NB4 (cell line): ENCODE results near the gene SH3PXD2A.

Experiments
- CTCF ChIP-seq: IDR thresholded peaks from one replicate; pipeline ENCODE4 v1.5.1; 2012; ENCODE audit warnings: low read depth, low read length
- MAX ChIP-seq: IDR thresholded peaks from 2 replicates; pipeline ENCODE4 v1.6.1; 2011; ENCODE audit warnings: low read depth, low read length
- POLR2A ChIP-seq: IDR thresholded peaks from 2 replicates; pipeline ENCODE4 v1.6.1; 2011; ENCODE audit warnings: mild to moderate bottlenecking; ENCODE audit not compliant: insufficient read length; ENCODE audit errors: extremely low read depth

GRCh38 chr10:103573205-103573487 is 282.2 kb downstream of the SH3PXD2A start:
- TF ChIP-seq MAX (no peak), CTCF (no peak), POLR2A (no peak)
